GM19455 (cell line): Measurements from ENCODE around the gene GRM1.

Source experiments
- ATAC-seq: cut with Tn5 transposase; IDR thresholded peaks from one replicate; pipeline ENCODE4 v1.9.1; 2021; ENCODE audit not compliant: unreplicated experiment

GRM1 gene

GRCh38 chr6:146434732-146435390 lies 406.0 kb downstream of the GRM1 start:
- no peak for ATAC-seq

GRCh38 chr6:146441907-146442306 lies 413.0 kb downstream of the GRM1 start:
- no peak for ATAC-seq

- no peak for ATAC-seq
Observed at GRCh38 chr6:146444189-146444588, 415.3 kb downstream of the GRM1 start.

- ATAC-seq: no peak
Observed at GRCh38 chr6:146445233-146445632, 416.4 kb downstream of the GRM1 start.

DNA sequence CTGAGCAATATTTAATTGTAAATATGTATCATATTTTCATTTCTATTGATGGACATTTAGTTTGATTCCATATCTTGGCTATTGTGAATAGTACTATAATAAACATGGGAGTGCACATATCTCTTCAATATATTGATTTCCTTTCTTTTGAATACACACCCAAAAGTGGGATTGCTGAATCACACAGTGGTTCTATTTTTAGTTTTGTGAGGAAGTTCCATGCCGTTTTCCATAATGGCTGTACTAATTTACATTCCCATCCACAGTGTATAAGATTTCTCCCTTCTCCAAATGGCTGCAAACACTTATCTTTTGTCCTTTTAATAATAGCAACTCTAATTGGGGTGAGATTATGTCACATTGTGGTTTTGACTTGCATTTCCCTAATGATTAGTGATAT lies 428.0 kb downstream of the GRM1 start:
- no peak for ATAC-seq

DNA sequence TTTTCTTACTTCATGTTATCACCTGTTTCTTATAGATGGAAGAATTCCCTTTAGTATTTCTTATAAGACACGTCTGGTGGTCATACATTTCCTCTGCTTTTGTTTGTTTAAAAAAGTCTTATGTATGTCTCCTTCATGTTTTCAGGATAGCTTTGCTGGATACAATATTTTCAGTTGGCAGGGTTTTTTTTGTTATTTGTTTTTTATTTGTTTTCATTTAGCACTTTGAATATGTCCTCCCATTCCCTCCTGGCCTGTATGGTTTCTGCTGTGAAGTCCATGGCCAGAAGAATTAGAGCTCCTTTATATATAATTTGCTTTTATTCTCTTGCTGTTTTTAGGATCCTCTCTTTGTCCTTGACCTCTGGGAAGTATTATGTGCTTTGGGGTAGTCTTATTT lies 432.1 kb downstream of the GRM1 start:
- no peak for ATAC-seq

- ATAC-seq: no peak
Observed at GRCh38 chr6:146470091-146470770, 441.4 kb downstream of the GRM1 start.

- ATAC-seq: no peak
Observed at GRCh38 chr6:146472918-146473317, 444.1 kb downstream of the GRM1 start.

DNA sequence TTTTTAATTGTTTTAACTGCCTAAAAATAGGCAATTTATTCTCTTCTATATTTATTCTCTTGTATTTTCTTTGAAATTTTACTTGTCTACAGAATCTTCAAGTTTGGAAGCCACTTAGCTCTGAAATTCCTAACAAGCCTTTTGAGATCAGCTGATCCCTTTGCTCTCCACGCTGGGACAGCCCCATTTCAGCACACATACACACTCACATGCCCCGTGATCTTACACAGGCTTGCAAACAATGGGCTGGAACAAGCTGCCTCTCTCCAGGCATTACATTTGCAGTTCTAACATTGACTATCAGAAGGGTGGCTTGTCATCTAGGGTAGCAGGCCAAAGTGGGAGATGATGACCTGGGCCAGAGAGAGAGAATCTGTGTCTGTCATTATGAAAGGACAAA lies 452.7 kb downstream of the GRM1 start:
- no peak for ATAC-seq

- ATAC-seq: no peak
Observed at GRCh38 chr6:146484411-146484810, 455.5 kb downstream of the GRM1 start.
